ENCODE results near the gene EMC6.

Gene EMC6

GRCh38 chr17:3678095-3678820, 9.6 kb downstream of the EMC6 start:
- H3K27ac ChIP-seq, result no peak overlapping the region
- H3K4me3 ChIP-seq, result no peak overlapping the region

GRCh38 chr17:3678821-3679530, 10.4 kb downstream of the EMC6 start:
- H3K27ac ChIP-seq, result no peak overlapping the region
- no peak overlapping the region for H3K4me3 ChIP-seq

GRCh38 chr17:3679531-3680126, 11.0 kb downstream of the EMC6 start:
- Histone ChIP-seq H3K4me3 (no peak overlapping the region), H3K27ac (no peak overlapping the region)

GRCh38 chr17:3681057-3681456, 12.4 kb downstream of the EMC6 start:
- no peak overlapping the region for H3K27ac ChIP-seq
- no peak overlapping the region for H3K4me3 ChIP-seq

- H3K4me3 ChIP-seq, result no peak overlapping the region
- no peak overlapping the region for H3K27ac ChIP-seq
These were observed 13.0 kb downstream of the EMC6 start for GRCh38 chr17:3681565-3681964.

- no peak overlapping the region for H3K27ac ChIP-seq
- H3K4me3 ChIP-seq, result no peak overlapping the region
These were observed 13.4 kb downstream of the EMC6 start for GRCh38 chr17:3682033-3682432.

- Histone ChIP-seq H3K4me3 (no peak overlapping the region), H3K27ac (no peak overlapping the region)
These were observed 14.5 kb downstream of the EMC6 start for GRCh38 chr17:3683054-3683511.

- no peak overlapping the region for H3K27ac ChIP-seq
- H3K4me3 ChIP-seq, result no peak overlapping the region
These were observed 16.6 kb downstream of the EMC6 start for GRCh38 chr17:3685174-3685573.

GRCh38 chr17:3688027-3688553, 19.5 kb downstream of the EMC6 start:
- Histone ChIP-seq H3K4me3 (no peak overlapping the region), H3K27ac (no peak overlapping the region)

- H3K27ac ChIP-seq, result no peak overlapping the region
- no peak overlapping the region for H3K4me3 ChIP-seq
These were observed 20.2 kb downstream of the EMC6 start for GRCh38 chr17:3688852-3689261.

GRCh38 chr17:3689262-3690093, 20.9 kb downstream of the EMC6 start:
- H3K4me3 ChIP-seq, result no peak overlapping the region
- no peak overlapping the region for H3K27ac ChIP-seq

- H3K27ac ChIP-seq, result no peak overlapping the region
These were observed 21.6 kb downstream of the EMC6 start for GRCh38 chr17:3690094-3690715.

GRCh38 chr17:3691617-3692067, 23.0 kb downstream of the EMC6 start:
- no peak overlapping the region for H3K4me3 ChIP-seq
- no peak overlapping the region for H3K27ac ChIP-seq

More at GRCh38 chr17:3690094-3690715, 21.6 kb downstream of the EMC6 start:
- H3K4me3 ChIP-seq, result no peak overlapping the region

GRCh38 chr17:3692346-3692745, 23.7 kb downstream of the EMC6 start:
- H3K27ac ChIP-seq, result no peak overlapping the region

GRCh38 chr17:3693141-3693540, 24.5 kb downstream of the EMC6 start:
- Histone ChIP-seq H3K27ac (no peak overlapping the region), H3K4me3 (no peak overlapping the region)

More at GRCh38 chr17:3692346-3692745, 23.7 kb downstream of the EMC6 start:
- no peak overlapping the region for H3K4me3 ChIP-seq

GRCh38 chr17:3693829-3694231, 25.2 kb downstream of the EMC6 start:
- Histone ChIP-seq H3K27ac (no peak overlapping the region), H3K4me3 (no peak overlapping the region)

- peak overlapping the region in 6 of 21 experiments; percentile 24 to 67 (median 30) for H3K27ac ChIP-seq
- H3K4me3 ChIP-seq, result peak overlapping the region; percentile 26 to 47 (median 40)
These were observed 26.6 kb downstream of the EMC6 start for GRCh38 chr17:3695129-3695722.

- Histone ChIP-seq H3K27ac (peak within 1 kb of the TSS in 6 of 21 experiments; percentile 24 to 67 (median 30)), H3K4me3 (peak within 1 kb of the TSS; percentile 26 to 47 (median 40))
These were observed 27.3 kb downstream of the EMC6 start, which contains the start of gene P2RX5 for GRCh38 chr17:3695723-3696411. TSS of gene P2RX5 (minus strand) at chr17:3696155. CDS start at chr17:3696005, 150 bp downstream.
